Chondrocyte (in vitro differentiated cells): ENCODE results near the gene SPI1. TPM values are rescaled to one million over a fixed set of nuclear protein-coding genes. Genes with fewer than 3 reads are reported as not detected.
"Not testable (repeated sequence)": the region's sequence is repeated elsewhere in the genome, so short reads cannot be mapped to it uniquely, and the experiment has no call there.

Source experiments
- DNase-seq: peaks from one replicate; pipeline ENCODE4 v3.0.0; 2021; ENCODE audit warnings: mixed read lengths, low spot score
- H3K27ac Mint-ChIP-seq: one replicate; pipeline ENCODE4 v1.8.0; 2021; ENCODE audit warnings: mild to moderate bottlenecking, moderate library complexity, mixed read lengths; ENCODE audit not compliant: unreplicated experiment
- H3K27me3 Mint-ChIP-seq: 2 replicates; pipeline ENCODE4 v1.8.0; 2021; ENCODE audit warnings: low read depth, mixed read lengths
- H3K36me3 Mint-ChIP-seq: 2 replicates; pipeline ENCODE4 v1.8.0; 2021; ENCODE audit warnings: low read depth, mixed read lengths
- H3K4me1 Mint-ChIP-seq: 2 replicates; pipeline ENCODE4 v1.8.0; 2021; ENCODE audit warnings: low read depth, mild to moderate bottlenecking, mixed read lengths
- H3K4me3 Mint-ChIP-seq: one replicate; pipeline ENCODE4 v1.8.0; 2021; ENCODE audit warnings: mild to moderate bottlenecking, moderate library complexity, mixed read lengths; ENCODE audit not compliant: unreplicated experiment
- H3K9me3 Mint-ChIP-seq: 2 replicates; pipeline ENCODE4 v1.8.0; 2021; ENCODE audit warnings: low read depth, mixed read lengths
- total RNA-seq: library from RNA; stranded (reverse); gene quantifications from 3 replicates; pipeline ENCODE4 v1.2.1, GENCODE V29; 2021
- TF ChIP-seq, protein P1 (sequence below): fragments of 200-600 bp; sonication (generic); IDR thresholded peaks from 2 replicates; pipeline ENCODE4 v1.5.0; 2021; ENCODE audit warnings: antibody characterized with exemption, mild to moderate bottlenecking, moderate library complexity

Gene SPI1
- total RNA-seq, 1 donor from 2014 or later = not detected

- H3K4me3 Mint-ChIP-seq = no peak overlapping the region
- no peaks in the 10 kb centered on the region for H3K27me3 Mint-ChIP-seq
- DNase-seq = no peak
- peaks cover 23% of the 10 kb centered on the region for H3K36me3 Mint-ChIP-seq
- peaks cover 7% of the 10 kb centered on the region for H3K4me1 Mint-ChIP-seq
- H3K27ac Mint-ChIP-seq = no peak overlapping the region
- no peaks in the 10 kb centered on the region for H3K9me3 Mint-ChIP-seq
- TF ChIP-seq, protein P1, sequence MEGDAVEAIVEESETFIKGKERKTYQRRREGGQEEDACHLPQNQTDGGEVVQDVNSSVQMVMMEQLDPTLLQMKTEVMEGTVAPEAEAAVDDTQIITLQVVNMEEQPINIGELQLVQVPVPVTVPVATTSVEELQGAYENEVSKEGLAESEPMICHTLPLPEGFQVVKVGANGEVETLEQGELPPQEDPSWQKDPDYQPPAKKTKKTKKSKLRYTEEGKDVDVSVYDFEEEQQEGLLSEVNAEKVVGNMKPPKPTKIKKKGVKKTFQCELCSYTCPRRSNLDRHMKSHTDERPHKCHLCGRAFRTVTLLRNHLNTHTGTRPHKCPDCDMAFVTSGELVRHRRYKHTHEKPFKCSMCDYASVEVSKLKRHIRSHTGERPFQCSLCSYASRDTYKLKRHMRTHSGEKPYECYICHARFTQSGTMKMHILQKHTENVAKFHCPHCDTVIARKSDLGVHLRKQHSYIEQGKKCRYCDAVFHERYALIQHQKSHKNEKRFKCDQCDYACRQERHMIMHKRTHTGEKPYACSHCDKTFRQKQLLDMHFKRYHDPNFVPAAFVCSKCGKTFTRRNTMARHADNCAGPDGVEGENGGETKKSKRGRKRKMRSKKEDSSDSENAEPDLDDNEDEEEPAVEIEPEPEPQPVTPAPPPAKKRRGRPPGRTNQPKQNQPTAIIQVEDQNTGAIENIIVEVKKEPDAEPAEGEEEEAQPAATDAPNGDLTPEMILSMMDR = no peak
Observed at GRCh38 chr11:47326198-47326597, 52.1 kb downstream of the SPI1 start.

DNA sequence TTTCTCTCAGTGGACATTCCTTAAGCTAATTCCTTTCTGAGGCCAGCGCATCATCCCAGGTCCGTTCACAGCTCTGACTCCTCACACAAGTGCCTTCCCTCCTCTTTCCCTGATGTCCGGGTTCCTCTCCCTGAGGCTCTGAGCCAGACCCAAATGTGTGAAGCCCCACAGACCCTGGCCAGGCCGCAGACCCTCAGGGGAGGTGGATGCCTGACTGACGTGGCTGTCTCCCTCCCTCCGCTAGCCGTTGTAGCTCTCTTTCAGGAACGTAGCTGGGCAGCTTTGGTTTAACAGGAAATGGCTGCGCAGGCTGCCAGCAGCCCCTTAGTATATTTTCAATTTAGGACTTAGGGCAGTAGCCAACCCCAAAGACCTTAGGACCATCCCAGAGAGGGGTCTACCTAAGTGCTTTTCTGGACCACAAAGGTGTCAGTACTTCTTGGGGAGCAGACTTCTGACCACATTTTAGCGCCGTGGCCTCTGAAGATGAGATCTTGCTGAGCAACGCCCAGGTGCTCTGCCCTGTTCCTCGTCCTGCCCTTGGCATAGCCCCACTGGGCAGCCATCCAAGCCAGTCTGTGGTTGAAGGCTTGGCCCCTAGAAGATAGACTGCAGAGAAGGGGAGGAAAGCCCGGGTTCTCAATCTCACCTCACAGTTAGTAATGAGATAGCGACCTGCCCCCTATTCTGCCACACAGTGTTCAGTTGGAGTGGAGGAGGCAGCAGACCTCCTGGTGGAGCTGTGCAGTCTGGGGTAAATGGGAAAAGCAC, 52.9 kb downstream of the SPI1 start:
- DNase-seq = no peak
- H3K4me3 Mint-ChIP-seq = no peak overlapping the region
- H3K36me3 Mint-ChIP-seq = peaks cover 21% of the 10 kb centered on the region
- H3K27me3 Mint-ChIP-seq = no peaks in the 10 kb centered on the region
- no peaks in the 10 kb centered on the region for H3K9me3 Mint-ChIP-seq
- TF ChIP-seq, protein P1 = no peak
- H3K27ac Mint-ChIP-seq = no peak overlapping the region
- H3K4me1 Mint-ChIP-seq = peaks cover 7% of the 10 kb centered on the region

DNA sequence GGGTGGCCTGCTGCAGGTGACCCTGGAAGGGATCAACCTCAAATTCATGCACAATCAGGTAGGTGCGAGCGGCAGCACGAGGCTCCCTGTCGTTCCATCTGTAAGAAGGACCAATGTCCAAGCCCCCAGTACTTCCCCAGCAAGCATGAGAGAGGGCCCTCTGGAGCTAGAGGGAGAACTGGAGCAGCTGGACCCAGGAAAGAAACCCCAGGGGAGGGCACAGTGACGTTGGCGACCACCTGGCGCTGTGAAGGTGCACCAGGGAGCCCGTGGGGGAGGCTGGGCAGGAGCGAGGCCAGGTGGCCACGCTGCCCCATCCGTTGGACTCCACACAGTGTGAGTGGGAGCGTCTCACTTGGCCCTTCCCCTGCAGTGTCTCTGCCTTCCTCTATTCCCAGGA, 53.8 kb downstream of the SPI1 start:
- DNase-seq = no peak
- TF ChIP-seq, protein P1 = no peak

DNA sequence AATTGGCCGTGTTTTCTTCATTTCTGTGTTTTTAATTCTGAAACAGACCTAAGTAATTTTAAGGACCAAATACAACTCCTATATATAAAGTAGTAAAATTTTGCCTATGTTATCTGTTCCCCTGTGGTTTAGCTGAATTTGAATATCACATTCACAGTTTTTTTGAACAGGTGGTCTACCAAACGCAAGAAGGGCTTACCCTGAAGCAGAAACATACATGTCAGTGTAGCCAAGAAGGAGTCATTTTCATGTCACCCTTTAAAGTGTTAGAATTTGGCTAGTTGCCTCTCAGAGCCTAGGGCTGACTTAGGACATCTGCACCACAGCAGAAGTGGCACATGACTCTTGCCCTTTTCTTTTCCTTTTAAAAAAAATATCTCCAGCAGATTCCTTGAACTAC, 60.2 kb downstream of the SPI1 start:
- no peak overlapping the region for H3K27ac Mint-ChIP-seq
- TF ChIP-seq, protein P1 = no peak
- H3K36me3 Mint-ChIP-seq = peaks cover 19% of the 10 kb centered on the region
- H3K9me3 Mint-ChIP-seq = no peaks in the 10 kb centered on the region
- no peaks in the 10 kb centered on the region for H3K27me3 Mint-ChIP-seq
- H3K4me1 Mint-ChIP-seq = no peaks in the 10 kb centered on the region
- DNase-seq = no peak
- H3K4me3 Mint-ChIP-seq = no peak overlapping the region

More for the DNA sequence above, 53.8 kb downstream of the SPI1 start:
- peaks cover 21% of the 10 kb centered on the region for H3K36me3 Mint-ChIP-seq
- H3K9me3 Mint-ChIP-seq = no peaks in the 10 kb centered on the region
- H3K27ac Mint-ChIP-seq = no peak overlapping the region
- no peak overlapping the region for H3K4me3 Mint-ChIP-seq
- H3K27me3 Mint-ChIP-seq = no peaks in the 10 kb centered on the region
- peaks cover 4% of the 10 kb centered on the region for H3K4me1 Mint-ChIP-seq

DNA sequence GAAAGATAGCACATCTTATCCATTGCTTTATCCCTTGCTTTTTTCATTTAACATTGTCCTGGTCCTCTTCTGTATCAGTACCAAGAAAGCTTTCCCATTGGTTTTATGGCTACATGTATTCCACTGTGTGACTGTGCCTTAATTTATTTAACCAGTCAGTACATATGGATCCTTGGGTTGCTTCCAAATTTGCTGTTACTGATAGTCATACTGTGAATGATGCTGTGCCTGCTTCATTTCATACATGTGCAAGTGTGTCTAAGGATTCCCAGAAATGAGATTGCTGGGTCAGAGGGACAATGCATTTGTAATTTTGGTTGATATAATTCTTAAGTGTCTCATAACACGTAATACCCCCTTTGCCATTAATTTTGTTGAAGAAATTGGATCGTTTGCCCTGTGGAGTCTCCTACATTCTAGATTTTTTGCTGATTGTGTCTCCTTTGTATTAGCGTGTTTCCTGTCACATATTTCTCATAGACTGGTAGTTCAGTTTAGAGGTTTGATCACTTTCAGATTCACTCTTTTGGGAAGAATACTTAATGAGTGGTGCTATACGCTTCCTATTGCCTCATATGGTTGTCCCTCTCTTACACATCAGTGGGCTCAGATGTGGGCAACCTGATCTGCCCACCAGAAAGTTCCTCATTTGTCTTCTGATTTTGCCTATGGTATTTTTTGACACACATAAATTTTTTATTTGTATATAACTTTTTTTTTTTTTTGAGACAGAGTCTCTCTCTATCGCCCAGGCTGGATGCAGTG, 61.1 kb downstream of the SPI1 start:
- no peaks in the 10 kb centered on the region for H3K4me1 Mint-ChIP-seq
- no peak overlapping the region for H3K4me3 Mint-ChIP-seq
- DNase-seq = no peak
- TF ChIP-seq, protein P1 = no peak
- no peaks in the 10 kb centered on the region for H3K9me3 Mint-ChIP-seq
- no peak overlapping the region for H3K27ac Mint-ChIP-seq
- peaks cover 17% of the 10 kb centered on the region for H3K36me3 Mint-ChIP-seq
- H3K27me3 Mint-ChIP-seq = no peaks in the 10 kb centered on the region

DNA sequence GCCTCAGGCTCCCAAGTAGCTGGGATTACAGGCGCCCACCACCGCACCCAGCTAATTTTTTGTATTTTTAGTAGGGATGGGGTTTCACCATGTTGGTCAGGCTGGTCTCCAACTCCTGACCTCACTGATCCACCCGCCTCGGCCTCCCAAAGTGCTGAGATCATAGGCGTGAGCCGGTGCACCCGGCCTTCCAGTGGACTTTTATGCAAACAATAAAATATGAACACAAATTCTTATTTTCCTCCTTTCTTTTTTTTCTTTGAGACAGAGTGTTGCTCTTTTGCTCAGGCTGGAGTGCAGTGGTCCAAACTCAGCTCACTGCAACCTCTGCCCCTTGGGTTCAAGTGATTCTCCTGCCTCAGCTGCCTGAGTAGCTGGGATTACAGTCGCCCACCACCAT, 61.8 kb downstream of the SPI1 start:
- H3K36me3 Mint-ChIP-seq = peaks cover 15% of the 10 kb centered on the region
- H3K27me3 Mint-ChIP-seq, H3K9me3 Mint-ChIP-seq, DNase-seq, H3K4me1 Mint-ChIP-seq, H3K27ac Mint-ChIP-seq, H3K4me3 Mint-ChIP-seq: not testable (repeated sequence)
